T47D (cell line): ENCODE data around the gene DPEP1.

Experiments
- DNase-seq, 2 experiments: peaks; one replicate each; pipeline versions ENCODE4 v3.0.0 to v3.0.0-alpha.2; 2011 to 2012; ENCODE audit warnings: low read depth in 1 of 2, low spot score in 1 of 2
- JUND ChIP-seq: IDR thresholded peaks from 2 replicates; pipeline ENCODE4 v1.6.1; 2012; ENCODE audit warnings: low read depth
- in situ Hi-C: cut with HindIII; loops from 2 replicates; pipeline ENCODE4 v1.10.0; 2016; ENCODE audit warnings: low sequenced_read_pairs, low pct_unique_long_range_greater_than_20kb

DPEP1 gene

DNA sequence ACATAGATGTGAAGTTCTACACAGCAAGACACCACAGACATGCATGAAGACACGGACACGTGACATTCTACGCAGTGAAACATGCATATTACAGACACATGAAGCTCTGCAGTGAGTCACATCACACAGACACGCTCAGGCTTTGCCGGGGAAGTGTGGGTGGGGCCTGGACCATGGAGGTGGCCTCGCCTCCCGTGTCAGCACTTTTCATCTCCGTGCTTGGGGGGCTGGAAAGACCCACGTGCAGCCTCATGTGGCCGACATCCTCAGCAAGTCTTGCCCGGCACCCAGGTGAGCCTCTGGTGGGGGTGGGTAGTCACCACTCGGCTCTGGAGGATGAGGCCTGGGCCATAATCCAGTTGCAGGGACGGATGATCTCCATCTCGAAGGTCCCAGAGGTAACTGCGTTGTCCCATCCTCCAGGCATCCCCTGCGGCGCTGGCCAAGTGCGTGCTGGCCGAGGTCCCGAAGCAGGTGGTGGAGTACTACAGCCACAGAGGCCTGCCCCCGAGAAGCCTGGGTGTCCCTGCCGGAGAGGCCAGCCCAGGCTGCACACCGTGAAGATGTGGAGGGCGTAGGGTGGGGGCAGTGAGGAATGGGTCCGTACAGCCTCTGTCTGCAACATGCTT, 17.3 kb upstream of the DPEP1 start:
- no peak for TF ChIP-seq JUND
- in situ Hi-C loops = no loop called here
- no peak for DNase-seq

DNA sequence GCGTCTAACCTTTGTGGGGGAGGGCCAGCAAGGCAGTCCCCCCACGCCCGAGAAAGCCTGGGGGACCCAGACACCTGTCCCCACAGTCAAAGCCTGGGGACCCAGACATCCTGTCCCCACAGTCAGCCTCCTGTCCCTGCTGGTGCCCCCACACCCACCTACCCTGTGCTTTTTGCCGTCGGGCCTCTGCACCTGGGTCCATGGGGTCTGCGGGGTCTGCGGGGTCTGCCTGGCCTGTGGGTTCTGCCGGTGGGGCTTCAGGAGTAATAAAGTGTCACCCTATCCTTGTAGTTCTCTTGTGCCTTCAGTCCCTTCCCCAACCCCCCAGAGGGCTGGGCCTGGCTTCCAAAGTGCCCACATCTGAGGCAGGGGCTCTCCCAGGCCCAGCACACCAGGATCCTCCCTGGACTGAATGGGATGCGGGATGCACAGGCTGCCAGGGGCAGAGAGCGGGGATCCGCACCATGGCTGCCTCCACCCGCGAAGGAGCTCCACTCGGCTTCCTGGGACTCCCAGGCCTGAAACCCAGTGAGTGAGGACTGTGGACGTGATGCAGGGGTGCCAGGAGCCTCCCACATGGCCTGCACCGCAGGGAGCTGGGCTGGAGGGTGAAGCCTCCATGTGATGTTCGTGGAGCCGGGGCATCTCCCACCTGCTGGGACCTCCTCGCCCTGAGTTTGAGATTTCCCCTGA, 16.3 kb upstream of the DPEP1 start:
- in situ Hi-C loops = no loop called here
- TF ChIP-seq JUND = no peak
- DNase-seq = no peak

DNA sequence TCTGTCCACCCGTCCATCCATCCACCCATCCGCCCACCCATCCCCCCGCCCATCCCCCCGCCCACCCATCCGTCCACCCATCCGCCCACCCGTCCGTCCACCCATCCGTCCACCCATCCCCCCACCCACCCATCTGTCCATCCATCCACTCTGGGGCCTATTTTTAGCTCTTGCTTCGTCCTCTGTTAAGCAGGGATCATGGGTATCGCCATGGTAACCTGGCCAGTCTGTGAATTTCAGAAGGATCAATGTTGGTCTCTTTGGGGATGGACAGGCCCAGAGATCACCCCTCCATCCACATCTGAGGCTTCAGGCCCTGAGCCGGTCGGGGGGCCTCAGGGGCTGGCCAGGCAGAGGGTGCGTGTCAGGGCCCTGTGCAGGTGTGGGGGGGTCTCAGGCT, 15.2 kb upstream of the DPEP1 start:
- DNase-seq = peak in 1 of 2 experiments; percentile 61
- in situ Hi-C loops = no loop called here
- no peak for TF ChIP-seq JUND

DNA sequence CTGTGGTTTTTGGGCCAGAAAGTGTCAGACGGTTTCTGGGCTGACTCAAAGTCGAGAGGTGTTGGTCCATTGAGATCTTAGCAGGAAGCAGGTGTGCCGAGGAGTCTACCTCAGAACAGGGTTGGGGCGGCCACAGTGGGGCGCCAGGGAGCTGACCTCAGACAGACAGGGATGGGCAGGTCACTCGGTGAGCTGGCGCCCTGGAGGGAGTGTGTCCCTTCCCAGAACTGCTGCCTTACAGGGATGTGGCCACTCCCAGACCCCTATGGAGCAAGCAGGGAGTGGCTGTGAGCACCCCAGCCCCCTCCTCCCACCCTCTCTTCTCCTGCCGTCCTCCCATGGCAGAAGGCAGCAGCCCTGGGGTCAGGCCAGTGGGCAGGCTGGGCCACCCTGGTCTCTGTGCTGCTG, 14.0 kb upstream of the DPEP1 start:
- TF ChIP-seq JUND = no peak
- peak in 1 of 2 experiments; percentile 74 for DNase-seq
- in situ Hi-C loops = no loop called here

DNA sequence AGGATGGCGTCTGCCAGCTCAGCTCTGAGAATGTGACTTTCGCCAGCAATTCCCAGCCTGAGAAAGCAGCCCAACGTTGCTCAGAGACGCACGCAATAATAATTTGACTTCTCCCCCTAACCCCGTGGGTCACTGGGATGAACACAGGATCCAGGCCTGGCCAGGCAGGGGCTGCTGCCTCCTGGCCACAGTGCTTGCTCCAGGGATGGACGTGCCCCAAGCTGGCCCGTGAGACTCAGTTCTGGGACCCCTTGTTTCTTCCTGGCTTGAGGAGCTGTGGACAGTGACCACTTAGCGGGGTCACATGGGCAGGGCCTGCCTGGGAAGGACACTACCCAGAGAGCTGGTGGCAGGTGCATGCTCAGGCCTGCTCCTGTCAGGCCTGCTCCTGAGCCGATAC, 13.5 kb upstream of the DPEP1 start:
- TF ChIP-seq JUND = no peak
- no peak for DNase-seq
- in situ Hi-C loops = no loop called here

DNA sequence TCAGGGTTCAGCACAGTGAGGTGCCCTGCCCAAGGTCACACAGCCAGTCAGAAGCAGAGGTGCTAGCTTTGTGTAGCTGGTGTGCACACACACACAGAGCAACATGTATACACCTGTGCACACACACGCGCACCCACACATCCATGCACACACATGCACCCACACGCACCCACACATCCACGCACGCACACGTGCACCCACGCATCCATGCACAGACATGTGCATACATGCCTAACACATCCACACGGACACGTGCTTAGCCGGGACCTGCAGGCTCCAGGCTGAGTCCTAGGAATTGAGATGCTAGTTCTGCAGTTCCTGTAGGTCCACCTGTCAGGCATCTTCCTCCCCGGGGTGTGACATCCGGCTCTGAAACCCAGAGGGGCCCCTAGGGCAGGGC, 13.0 kb upstream of the DPEP1 start:
- no peak for TF ChIP-seq JUND
- in situ Hi-C loops = no loop called here

DNA sequence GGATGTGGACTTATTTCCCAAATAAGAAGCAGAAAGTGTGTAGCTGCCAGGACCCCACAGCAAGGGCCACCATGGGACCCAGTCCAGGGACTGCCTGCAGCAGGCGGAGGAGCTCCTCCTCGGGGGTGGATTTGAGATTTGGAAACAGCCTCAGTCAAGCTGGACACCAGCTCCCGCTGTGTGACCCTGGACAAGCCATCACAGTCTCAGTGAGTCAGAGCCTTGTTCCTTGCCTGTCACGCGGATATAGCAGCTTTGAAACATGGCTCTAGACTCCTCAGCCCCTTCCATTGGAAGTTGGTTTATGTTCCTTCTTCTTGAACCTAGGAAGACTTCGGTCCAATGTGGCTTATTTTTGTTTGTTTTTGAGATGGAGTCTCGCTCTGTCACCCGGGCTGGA, 12.5 kb upstream of the DPEP1 start:
- no peak for TF ChIP-seq JUND
- DNase-seq = no peak
- in situ Hi-C loops = no loop called here

More for the DNA sequence above, 13.0 kb upstream of the DPEP1 start:
- no peak for DNase-seq

DNA sequence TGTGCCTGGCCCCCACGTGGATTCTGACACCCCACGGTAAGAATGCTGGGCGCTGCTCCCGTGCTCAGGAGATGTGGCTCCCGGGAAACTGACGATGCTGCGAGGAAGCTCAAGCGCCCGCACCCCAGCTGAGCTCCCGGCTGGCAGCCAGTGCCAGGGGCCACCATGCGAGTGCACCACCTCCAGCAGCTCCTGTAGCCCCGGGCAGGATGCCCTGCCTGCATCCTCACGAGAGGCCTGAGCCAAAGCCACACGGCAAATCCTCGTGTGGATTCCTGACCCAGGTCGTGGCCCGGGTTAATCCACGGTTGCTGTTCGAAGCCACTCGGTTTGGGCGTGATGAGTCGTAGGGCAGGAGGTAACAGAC, 11.6 kb upstream of the DPEP1 start:
- DNase-seq = no peak
- in situ Hi-C loops = no loop called here
- no peak for TF ChIP-seq JUND

DNA sequence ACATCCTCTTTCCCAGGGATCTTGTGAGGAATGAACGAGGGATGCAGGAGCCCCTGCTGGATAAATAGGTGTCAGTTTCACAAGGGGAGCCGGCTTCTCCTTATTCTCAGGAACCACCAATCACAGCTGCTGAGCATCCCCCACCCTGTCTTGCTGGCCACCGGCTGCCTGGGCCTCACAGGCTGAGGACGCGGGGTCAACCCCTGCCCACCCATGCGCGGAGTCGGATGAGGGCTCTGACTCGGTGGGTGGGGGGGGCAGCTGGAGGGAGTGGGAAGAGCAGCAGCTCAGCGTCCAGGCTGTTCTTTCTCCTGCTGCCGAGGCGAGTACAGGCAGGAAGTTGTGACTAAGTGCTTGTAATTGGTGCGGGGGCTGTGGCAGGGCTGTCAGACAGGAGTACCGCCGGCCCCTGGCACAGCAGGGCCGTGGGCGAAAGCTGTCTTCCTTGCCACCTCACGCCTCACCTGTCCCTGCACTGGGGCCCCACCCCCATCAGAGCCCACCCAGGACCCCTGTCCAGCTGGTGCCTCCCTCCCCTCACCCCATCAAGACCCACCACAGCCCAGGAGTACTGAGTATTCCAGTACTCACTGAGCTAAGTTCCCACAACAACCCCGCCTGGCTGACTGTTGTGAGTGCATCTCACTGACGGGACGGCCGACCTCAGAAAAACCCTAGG, 11.0 kb upstream of the DPEP1 start:
- in situ Hi-C loops = no loop called here
- no peak for DNase-seq
- TF ChIP-seq JUND = no peak

DNA sequence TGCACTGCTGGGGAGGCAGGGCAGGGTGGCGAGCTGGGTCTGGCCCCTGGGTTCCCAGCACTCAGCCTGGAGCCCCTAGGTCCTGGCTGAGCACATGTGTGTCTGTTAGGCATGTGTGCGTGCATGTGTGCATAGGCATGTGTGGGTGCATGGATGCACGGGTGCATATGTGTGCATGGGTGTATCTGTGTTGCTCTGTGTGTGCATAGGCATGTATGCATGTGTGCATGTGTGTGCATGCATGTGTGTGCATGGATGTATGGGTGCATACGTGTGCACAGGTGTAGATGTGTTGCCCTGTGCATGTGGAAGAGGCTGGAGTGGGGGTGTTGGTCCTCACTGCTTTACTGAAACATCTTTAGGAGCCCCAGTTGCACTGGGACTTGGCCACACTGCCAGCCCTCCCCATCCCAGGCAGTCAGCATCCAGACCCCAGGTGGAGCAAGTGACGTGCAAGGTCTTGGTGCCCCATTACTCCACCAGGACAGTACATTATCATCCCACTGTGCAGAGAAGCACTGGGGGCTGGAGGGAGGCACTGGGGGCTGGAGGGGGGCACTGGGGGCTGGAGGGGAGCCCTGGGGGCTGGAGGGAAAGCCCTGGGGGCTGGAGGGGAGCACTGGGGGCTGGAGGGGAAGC, 10.4 kb upstream of the DPEP1 start:
- no peak for DNase-seq
- TF ChIP-seq JUND = no peak
- in situ Hi-C loops = no loop called here

DNA sequence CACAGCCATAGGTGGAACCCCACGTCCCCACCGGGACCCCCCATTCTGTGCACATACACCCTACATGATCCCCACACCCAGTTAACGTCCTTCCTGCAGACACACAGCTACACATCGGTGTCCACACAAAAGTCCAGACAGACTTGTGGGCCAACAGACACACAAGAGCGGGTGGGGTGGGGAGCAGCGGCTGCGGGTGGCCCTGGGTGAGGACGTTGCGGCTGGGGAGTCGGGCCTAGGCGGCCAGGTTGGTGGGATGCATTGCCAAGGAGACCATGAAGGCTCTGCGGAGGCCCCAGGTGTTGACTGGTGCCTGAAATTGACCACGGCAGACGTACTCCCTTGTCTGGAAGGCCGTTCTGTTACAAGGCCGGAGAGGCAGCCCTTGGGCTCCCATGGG, 8.7 kb upstream of the DPEP1 start:
- no peak for DNase-seq
- TF ChIP-seq JUND = no peak
- in situ Hi-C loops = no loop called here

DNA sequence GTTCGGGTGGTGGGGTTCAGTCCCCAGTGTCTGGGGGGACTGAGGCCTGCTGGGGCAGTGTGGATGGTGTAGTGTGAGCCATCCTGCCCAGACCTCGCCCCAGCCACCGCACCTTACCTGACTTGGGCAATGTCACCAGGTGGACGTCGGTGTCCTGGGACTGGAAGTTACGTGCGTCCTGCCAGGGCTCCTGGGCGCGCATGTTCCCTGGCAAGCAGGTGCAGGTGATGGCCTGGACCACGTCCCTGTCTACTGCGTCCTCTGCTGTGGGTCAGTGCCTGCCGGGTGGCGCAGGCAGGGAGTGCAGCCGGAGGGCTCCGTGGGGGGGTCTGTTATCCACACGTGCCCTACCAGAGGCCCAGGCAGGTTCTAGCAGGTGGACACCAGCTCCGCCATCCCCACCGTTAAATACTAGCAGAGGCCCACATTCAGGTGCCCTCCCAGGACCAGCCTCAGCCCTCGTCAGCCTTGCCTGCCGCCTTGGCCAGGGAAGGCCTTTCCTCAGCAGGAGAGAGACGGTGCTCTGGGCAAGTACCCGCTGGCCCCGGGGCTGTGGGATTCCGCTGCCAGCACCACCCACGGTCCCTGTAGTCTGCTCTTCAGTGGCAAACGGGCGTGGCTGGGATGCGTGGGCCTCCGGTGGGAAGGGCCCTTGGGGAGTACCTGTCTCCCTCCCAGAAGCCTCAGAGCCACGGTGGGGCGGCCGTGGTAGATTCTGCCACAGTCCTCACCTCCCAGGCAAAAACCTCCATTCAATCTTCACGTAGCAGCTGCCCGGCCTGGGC, 8.1 kb upstream of the DPEP1 start:
- in situ Hi-C loops = no loop called here
- no peak for DNase-seq
- TF ChIP-seq JUND = no peak

DNA sequence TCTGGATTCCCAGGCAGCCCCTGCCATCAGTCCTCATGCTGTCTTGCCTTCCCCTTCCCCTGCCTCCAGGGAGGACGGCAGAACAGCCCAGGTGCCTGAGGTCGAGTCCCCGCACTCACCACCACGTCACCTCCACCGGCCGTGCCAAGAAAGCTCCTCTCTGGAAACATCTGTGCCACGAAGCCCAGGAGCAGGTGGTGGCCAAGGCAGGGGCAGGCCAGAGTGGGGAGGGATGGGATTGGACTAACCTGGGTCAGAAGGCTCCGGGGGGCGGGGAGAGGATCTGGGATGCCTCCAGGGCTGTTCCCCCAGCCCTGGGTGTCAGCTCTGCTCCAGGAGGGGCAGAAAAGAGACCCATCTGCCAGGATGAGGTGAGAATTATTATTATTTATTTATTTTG, 7.4 kb upstream of the DPEP1 start:
- DNase-seq = no peak
- in situ Hi-C loops = no loop called here
- no peak for TF ChIP-seq JUND
